T-cell (primary cell): Measurements from ENCODE around the gene RPTOR. TPM values are rescaled to one million over a fixed set of nuclear protein-coding genes. Genes with fewer than 3 reads are reported as not detected.

Experiments used
- ATAC-seq, 4 experiments: fragments of 200-7000 bp in 3 of 4; fragments of 150-1000 bp in 1 of 4; cut with Tn5 transposase; replicated peaks in 1 of 4; 1 replicate in 3 of 4; 2 replicates in 1 of 4; pipeline ENCODE4 v1.10.0; 2021; ENCODE audit warnings: moderate library complexity in 3 of 4, mild to moderate bottlenecking in 2 of 4, moderate number of reproducible peaks in 1 of 4
- CTCF ChIA-PET, 2 donors: fragments of 300-600 bp; sonication (Branson Sonifier 250); formaldehyde crosslinking; loops; one replicate each; lab custom pipeline; 2022; ENCODE audit warnings: antibody characterized with exemption in 2 of 2; lab: Charles Lee
- POLR2A ChIA-PET, 2 donors: fragments of 300-600 bp; sonication (Branson Sonifier 250); formaldehyde crosslinking; loops; one replicate each; lab custom pipeline; 2022; ENCODE audit warnings: antibody characterized with exemption in 2 of 2; lab: Charles Lee
- DNase-seq, 35 experiments: peaks; one replicate each; pipeline versions ENCODE4 v3.0.0 to v3.0.0-alpha.2; 2013 to 2023
- H3K27ac ChIP-seq: one replicate; pipeline ENCODE4 v1.5.1; 2013; ENCODE audit warnings: low read length
- H3K27me3 ChIP-seq, 2 experiments: replicated peaks in 1 of 2; 1 replicate in 1 of 2; 2 replicates in 1 of 2; pipeline versions ENCODE4 v1.6.1 to v1.7.0; 2013; ENCODE audit warnings: low read length in 1 of 2, mixed read lengths in 1 of 2; ENCODE audit not compliant: control insufficient read depth in 2 of 2, insufficient read depth in 2 of 2; ENCODE audit errors: extremely low read depth in 1 of 2
- H3K36me3 ChIP-seq, 2 donors: 1 replicate in 1 of 2; 2 replicates in 1 of 2; pipeline versions ENCODE4 v1.6.1 to v1.7.0; 2013; ENCODE audit warnings: low read length in 1 of 2; ENCODE audit not compliant: control insufficient read depth in 2 of 2, insufficient read depth in 1 of 2; ENCODE audit errors: extremely low read depth in 1 of 2
- H3K4me1 ChIP-seq, 2 experiments: 1 replicate in 1 of 2; 2 replicates in 1 of 2; pipeline versions ENCODE4 v1.6.1 to v1.7.0; 2013; ENCODE audit warnings: low read length in 2 of 2, mixed read lengths in 1 of 2; ENCODE audit not compliant: insufficient read depth in 2 of 2, control insufficient read depth in 1 of 2; ENCODE audit errors: extremely low read depth in 1 of 2
- H3K4me3 ChIP-seq, 2 donors: 1 replicate in 1 of 2; 2 replicates in 1 of 2; pipeline versions ENCODE4 v1.5.1 to v1.7.0; 2013; ENCODE audit warnings: mild to moderate bottlenecking in 2 of 2, low read length in 1 of 2, moderate library complexity in 1 of 2; ENCODE audit not compliant: control insufficient read depth in 1 of 2; ENCODE audit errors: extremely low read depth in 1 of 2
- H3K9me3 ChIP-seq: 2 replicates; pipeline ENCODE4 v1.7.0; 2013
- H3K27ac Mint-ChIP-seq, 2 donors: one replicate each; pipeline ENCODE4 v1.8.0; 2020 to 2021; ENCODE audit warnings: mild to moderate bottlenecking in 2 of 2, mixed read lengths in 2 of 2
- H3K27me3 Mint-ChIP-seq, 2 donors: one replicate each; pipeline ENCODE4 v1.8.0; 2021 to 2022; ENCODE audit warnings: mixed read lengths in 2 of 2
- H3K36me3 Mint-ChIP-seq: one replicate; pipeline ENCODE4 v1.8.0; 2021; ENCODE audit warnings: mixed read lengths
- H3K4me1 Mint-ChIP-seq, 3 donors: one replicate each; pipeline ENCODE4 v1.8.0; 2020 to 2022; ENCODE audit warnings: mixed read lengths in 3 of 3, mild to moderate bottlenecking in 1 of 3
- H3K4me3 Mint-ChIP-seq, 3 donors: one replicate each; pipeline ENCODE4 v1.8.0; 2020 to 2022; ENCODE audit warnings: mild to moderate bottlenecking in 3 of 3, mixed read lengths in 3 of 3, moderate library complexity in 3 of 3
- H3K9me3 Mint-ChIP-seq, 3 donors: one replicate each; pipeline ENCODE4 v1.8.0; 2020 to 2022; ENCODE audit warnings: mixed read lengths in 3 of 3
- WGBS: methylation state at CpG from one replicate; pipeline ENCODE4 v1.1.5; 2013; ENCODE audit warnings: missing lambda C conversion rate; ENCODE audit not compliant: insufficient coverage; 5-methylcytosine and 5-hydroxymethylcytosine counted together
- total RNA-seq, 35 experiments: library from RNA in 6 of 35; stranded (reverse) in 6 of 35; fragments of 120-200 nt in 1 of 35; gene quantifications; one replicate each; pipeline versions ENCODE4 v1.2.1 to v1.2.4 and lab custom pipeline; 2013 to 2026

Gene RPTOR
- total RNA-seq, 5 donors from 2014 or later (not counting 1 experiment from before 2014, with no cell fraction given) = 59.4 to 76.8 (median 71.4) TPM

DNA sequence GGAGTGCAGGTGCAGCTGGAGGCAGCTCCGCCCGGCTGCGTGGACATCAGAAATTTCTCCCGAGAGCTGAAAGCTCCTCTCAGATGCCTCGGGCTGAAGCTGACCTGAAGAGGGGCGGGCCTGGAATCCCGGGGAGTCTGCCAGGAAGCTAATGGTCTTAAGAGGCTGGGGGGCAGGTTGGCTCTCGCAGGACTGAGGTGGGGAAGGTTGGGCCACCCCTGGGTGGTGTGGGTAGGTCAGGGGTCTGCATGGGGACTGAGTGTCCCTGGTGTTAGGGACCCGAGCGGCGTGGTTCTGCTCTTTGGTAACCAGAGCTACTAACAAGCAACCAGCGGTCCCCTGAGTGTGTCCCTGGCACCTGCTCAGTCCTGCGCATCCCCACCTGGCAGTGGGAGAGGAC lies 450.5 kb downstream of the RPTOR start:
- ATAC-seq = no peak
- no peak for DNase-seq
- Mint-ChIP-seq H3K4me3 (no peak overlapping the region), H3K9me3 (no peaks in the 10 kb centered on the region), H3K4me1 (peaks cover 12 to 22% (median 15%) of the 10 kb centered on the region in 3 donors), H3K27me3 (no peaks in the 10 kb centered on the region), H3K27ac (no peak overlapping the region), H3K36me3 (peaks cover 18% of the 10 kb centered on the region)
- no peak overlapping the region for H3K4me3 ChIP-seq
- H3K36me3 ChIP-seq = peaks cover 28 to 39% of the 10 kb centered on the region in 2 donors
- CTCF ChIA-PET = no interaction called here
- no peaks in the 10 kb centered on the region for H3K9me3 ChIP-seq
- peaks cover 0 to 6% of the 10 kb centered on the region in 2 experiments for H3K27me3 ChIP-seq
- H3K4me1 ChIP-seq = peaks cover 2 to 31% of the 10 kb centered on the region in 2 experiments
- POLR2A ChIA-PET = no interaction called here
- H3K27ac ChIP-seq = no peak overlapping the region
- WGBS = 96% methylated on average over 12 of the region's 13 CpGs

DNA sequence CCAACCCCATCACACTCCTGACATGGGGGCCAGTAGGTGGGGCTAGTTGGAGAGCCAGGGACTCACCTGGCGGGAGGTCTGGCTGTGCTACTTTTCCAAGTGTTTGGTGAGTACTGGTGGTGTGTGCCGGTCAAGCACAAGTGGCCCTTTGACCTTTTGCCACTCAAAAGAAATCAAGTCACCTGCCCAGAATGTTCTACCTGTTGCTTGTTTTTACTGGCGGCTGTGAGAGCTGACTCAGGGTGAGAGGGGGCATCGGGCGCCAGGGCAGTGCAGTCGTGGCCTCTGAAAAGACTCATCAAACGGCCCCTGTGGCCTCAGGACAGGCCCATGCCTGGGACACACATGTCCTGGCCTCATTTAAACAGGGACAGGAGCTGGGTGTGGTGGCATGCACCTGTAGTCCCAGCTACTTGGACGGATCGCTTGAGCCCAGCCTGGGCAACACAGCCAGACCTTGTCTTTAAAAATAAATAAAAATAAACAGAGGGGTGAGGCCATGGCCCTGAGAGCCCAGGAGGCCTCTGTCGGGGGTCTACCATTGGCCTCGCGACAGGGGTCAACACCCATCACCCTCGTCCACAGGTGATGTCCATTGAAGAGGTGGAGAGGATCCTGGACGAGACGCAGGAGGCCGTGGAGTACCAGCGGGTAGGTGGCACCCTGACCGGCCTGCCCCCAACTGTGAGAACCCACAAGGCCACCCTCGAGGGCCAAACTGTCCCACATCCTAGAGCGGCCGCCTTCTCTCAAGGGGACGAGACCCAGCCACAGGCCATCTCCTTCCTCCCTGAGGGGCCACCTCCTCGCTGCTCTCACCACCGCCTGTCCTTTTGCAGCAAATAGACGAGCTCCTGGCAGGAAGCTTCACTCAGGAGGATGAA lies 452.0 kb downstream of the RPTOR start:
- H3K27ac ChIP-seq = no peak overlapping the region
- H3K4me3 Mint-ChIP-seq = no peak overlapping the region
- H3K9me3 ChIP-seq = no peaks in the 10 kb centered on the region
- H3K4me1 ChIP-seq = peaks cover 2 to 23% of the 10 kb centered on the region in 2 experiments
- H3K27me3 ChIP-seq = peaks cover 0 to 3% of the 10 kb centered on the region in 2 experiments
- DNase-seq (no peak), ATAC-seq (no peak)
- no peak overlapping the region for H3K4me3 ChIP-seq
- H3K27me3 Mint-ChIP-seq = no peaks in the 10 kb centered on the region
- ChIA-PET POLR2A (no interaction called here), CTCF (no interaction called here)
- no peaks in the 10 kb centered on the region for H3K9me3 Mint-ChIP-seq
- 94% methylated on average over 20 of the region's 25 CpGs for WGBS
- no peak overlapping the region for H3K27ac Mint-ChIP-seq
- peaks cover 18% of the 10 kb centered on the region for H3K36me3 Mint-ChIP-seq
- peaks cover 9 to 14% (median 11%) of the 10 kb centered on the region in 3 donors for H3K4me1 Mint-ChIP-seq
- peaks cover 28 to 39% of the 10 kb centered on the region in 2 donors for H3K36me3 ChIP-seq

DNA sequence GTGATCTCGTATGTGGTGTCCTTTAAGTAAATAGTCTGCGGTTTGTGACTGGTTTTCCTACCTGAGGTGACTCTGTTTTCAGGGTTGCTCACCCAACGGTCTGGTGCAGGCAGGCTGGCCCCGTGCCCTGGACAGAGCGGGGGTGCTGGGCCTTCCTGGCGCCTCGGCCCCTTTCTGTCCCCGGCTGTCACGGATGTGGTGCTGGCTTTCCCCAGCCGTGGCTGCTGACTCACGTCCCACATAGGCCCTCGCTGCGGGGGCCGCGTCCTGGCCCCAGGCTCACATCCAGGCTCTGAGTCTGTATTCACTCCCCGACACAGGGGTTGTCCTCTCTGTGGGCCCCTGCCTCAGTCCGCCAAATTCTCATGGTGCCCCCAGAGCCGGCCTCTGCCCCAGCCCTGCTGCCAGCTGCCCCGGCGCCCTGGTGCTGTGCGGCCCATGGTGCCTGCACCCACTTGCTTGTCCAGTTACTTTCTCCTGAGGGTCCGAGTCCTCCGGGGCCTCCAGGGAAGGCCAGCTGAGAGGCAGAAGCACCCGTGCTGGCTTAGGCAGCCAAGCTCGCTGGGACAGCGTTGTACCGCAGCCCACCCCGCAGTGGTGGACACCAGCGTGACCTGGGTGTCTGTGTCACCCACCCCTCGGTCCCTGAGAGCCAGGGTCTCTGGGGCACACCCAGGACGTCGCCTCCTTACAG lies 452.9 kb downstream of the RPTOR start:
- Mint-ChIP-seq H3K36me3 (peaks cover 18% of the 10 kb centered on the region), H3K27ac (no peak overlapping the region), H3K4me3 (no peak overlapping the region), H3K27me3 (peaks cover 0 to 1% of the 10 kb centered on the region in 2 donors), H3K9me3 (no peaks in the 10 kb centered on the region), H3K4me1 (peaks cover 11 to 17% (median 13%) of the 10 kb centered on the region in 3 donors)
- Histone ChIP-seq H3K4me3 (no peak overlapping the region), H3K27me3 (peaks cover 0 to 3% of the 10 kb centered on the region in 2 experiments), H3K36me3 (peaks cover 28 to 39% of the 10 kb centered on the region in 2 donors), H3K9me3 (no peaks in the 10 kb centered on the region), H3K27ac (no peak overlapping the region), H3K4me1 (peaks cover 2 to 19% of the 10 kb centered on the region in 2 experiments)
- POLR2A ChIA-PET = no interaction called here
- CTCF ChIA-PET = no interaction called here
- no peak for DNase-seq
- ATAC-seq = no peak
- WGBS = 89% methylated on average over 32 of the region's 32 CpGs

DNA sequence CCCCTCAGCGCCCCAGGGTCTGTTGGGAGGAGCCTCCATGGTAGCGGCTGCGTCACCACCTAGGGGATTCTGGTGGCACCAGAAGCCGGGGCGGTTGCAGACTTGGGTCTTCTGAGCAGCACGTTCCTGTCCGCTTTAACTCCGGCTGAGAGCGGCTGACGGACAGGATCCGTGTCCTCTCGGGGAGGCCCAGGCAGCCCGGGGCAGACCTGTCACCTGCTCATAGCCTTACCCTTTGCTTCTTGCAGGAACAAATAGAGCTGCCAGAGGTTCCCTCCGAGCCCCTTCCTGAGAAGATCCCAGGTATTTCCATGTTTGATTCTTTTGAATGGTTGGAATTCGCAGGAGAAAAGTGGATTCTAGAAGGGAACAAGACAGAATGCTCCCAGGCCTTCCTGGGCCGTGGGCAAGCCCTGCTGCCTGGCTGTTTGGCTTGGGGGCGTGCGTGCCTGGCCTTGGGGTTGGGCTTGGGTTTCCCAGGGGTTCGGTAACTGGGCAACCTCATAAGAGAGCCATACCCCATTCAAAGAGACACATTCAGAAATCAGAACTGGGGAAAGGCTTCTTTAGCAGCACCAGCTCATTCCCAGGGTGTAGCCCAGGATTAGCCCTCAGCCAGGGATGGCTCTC lies 453.6 kb downstream of the RPTOR start:
- 98% methylated on average over 11 of the region's 19 CpGs for WGBS
- Mint-ChIP-seq H3K4me3 (no peak overlapping the region), H3K27ac (no peak overlapping the region), H3K4me1 (peaks cover 5 to 13% (median 8%) of the 10 kb centered on the region in 3 donors), H3K36me3 (peaks cover 18% of the 10 kb centered on the region), H3K9me3 (no peaks in the 10 kb centered on the region), H3K27me3 (peaks cover 0 to 6% of the 10 kb centered on the region in 2 donors)
- CTCF ChIA-PET = no interaction called here
- peaks cover 28 to 39% of the 10 kb centered on the region in 2 donors for H3K36me3 ChIP-seq
- H3K4me1 ChIP-seq = peaks cover 0 to 12% of the 10 kb centered on the region in 2 experiments
- ATAC-seq = no peak
- no peak for DNase-seq
- no peak overlapping the region for H3K27ac ChIP-seq
- H3K4me3 ChIP-seq = no peak overlapping the region
- peaks cover 0 to 10% of the 10 kb centered on the region in 2 experiments for H3K27me3 ChIP-seq
- no peaks in the 10 kb centered on the region for H3K9me3 ChIP-seq
- POLR2A ChIA-PET = no interaction called here

DNA sequence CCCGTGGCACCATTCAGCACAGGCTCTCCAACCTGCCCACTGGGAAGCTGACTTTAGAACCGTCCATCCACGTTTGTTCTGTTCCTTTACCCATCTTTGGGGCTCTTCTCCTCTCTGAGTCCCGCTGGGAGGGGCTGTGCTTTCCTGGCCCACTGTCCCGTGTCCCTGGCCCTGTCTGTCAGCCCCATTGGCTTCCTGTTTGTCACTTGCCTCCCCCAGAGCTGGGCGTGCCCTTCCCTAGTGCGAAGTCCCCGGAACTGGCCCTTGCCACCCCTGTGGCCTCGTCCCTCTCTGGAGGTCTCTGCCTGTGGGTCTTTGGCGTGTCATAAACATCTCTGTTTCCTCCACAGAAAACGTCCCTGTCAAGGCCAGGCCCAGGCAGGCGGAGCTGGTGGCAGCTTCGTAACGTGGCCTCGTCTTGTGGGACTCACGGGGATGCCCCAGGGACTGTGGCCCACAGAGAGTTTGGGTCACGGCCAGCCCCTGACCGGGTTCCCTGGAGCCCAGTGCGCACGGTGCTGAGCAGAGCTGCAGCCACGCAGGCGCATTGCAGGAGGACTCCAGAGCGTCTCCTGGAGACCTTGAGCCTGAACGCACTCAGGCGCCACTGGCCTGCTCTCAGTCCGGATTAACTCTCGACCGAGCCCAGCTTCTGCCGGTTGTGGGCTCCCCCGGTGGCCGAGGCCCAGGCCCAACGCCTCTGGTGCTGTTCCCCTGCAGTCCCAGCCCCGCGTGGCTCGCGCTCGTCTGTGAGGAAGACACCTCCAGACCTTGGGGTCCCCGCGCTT lies 454.3 kb downstream of the RPTOR start:
- peaks cover 2 to 10% of the 10 kb centered on the region in 2 experiments for H3K4me1 ChIP-seq
- H3K9me3 Mint-ChIP-seq = no peaks in the 10 kb centered on the region
- POLR2A ChIA-PET = no interaction called here
- CTCF ChIA-PET = no interaction called here
- DNase-seq = no peak
- no peaks in the 10 kb centered on the region for H3K9me3 ChIP-seq
- H3K27me3 ChIP-seq = peaks cover 2 to 17% of the 10 kb centered on the region in 2 experiments
- ATAC-seq = no peak
- H3K36me3 ChIP-seq = peaks cover 28 to 39% of the 10 kb centered on the region in 2 donors
- H3K27me3 Mint-ChIP-seq = peaks cover 0 to 11% of the 10 kb centered on the region in 2 donors
- no peak overlapping the region for H3K4me3 Mint-ChIP-seq
- H3K36me3 Mint-ChIP-seq = peaks cover 18% of the 10 kb centered on the region
- H3K27ac ChIP-seq = no peak overlapping the region
- H3K4me3 ChIP-seq = no peak overlapping the region
- peaks cover 5 to 11% (median 8%) of the 10 kb centered on the region in 3 donors for H3K4me1 Mint-ChIP-seq
- WGBS = 93% methylated on average over 36 of the region's 39 CpGs
- no peak overlapping the region for H3K27ac Mint-ChIP-seq
